ENCODE results near the gene SLF2.

SLF2 gene

DNA sequence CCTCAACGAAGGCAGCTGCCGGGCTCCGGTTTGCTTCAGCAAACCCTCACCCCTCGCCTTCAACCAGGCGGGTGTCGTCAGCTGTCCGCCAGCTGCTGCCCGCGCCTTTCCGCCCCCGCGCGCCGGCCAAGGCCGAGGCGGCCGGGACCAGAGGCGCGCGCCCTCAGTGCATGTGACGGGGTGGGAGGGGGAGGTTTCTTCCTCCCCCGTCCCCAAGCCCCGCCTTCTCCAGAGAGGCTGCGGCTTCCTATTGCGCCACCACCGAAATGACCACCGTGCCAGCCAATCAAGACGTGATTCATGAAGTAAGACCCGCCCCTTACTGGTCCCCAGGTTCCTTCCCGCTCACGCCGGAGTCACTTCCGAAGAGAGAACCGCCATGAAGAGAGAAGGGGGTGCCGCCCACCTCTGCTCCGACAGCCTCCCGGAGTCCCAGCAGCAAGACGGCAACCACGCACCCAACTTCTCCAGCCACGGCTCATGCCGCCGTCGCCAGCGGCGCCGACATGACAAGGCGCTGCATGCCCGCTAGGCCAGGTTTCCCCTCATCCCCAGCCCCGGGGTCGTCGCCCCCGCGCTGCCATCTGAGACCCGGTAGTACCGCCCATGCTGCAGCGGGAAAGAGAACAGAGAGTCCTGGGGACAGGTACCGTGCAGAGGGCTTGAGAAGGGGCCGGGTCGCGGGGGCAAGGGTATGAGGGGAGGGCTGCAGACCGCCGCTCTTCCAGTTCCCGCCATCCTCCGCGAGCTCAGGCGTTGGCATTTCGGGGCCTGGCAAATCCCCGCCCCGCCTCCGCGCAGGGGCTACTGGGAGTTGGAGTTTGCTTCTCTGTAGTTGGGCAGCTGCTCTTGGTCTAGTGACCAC is at the start of gene SLF2:
TSS of gene SLF2 (plus strand) at position 359 of the 865 bp plus-strand sequence. CDS start at position 507, 148 bp downstream.
- DNase-seq, result peak; percentile 74 to 99 (median 97)

DNA sequence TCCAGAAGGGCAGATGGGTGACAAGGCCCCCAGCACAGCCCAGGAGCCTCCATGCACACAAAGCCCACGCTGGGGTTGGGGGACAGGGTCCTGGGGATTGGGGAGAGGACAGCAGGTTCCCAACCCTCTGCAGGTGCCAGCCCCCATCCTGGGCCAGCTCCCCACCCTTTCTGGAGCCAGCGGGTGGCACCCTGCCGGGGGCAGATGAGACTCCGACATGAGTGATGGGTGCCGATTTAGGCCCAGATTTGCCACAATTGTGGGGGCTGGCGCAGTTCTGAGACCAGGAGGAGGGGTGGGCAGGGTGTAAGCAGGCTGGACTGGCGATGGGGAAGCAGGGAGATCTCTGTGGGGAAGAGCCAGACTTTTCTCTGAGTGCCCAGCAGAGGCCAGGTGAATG is 49.3 kb upstream of the SLF2 start:
- DNase-seq, result no peak

DNA sequence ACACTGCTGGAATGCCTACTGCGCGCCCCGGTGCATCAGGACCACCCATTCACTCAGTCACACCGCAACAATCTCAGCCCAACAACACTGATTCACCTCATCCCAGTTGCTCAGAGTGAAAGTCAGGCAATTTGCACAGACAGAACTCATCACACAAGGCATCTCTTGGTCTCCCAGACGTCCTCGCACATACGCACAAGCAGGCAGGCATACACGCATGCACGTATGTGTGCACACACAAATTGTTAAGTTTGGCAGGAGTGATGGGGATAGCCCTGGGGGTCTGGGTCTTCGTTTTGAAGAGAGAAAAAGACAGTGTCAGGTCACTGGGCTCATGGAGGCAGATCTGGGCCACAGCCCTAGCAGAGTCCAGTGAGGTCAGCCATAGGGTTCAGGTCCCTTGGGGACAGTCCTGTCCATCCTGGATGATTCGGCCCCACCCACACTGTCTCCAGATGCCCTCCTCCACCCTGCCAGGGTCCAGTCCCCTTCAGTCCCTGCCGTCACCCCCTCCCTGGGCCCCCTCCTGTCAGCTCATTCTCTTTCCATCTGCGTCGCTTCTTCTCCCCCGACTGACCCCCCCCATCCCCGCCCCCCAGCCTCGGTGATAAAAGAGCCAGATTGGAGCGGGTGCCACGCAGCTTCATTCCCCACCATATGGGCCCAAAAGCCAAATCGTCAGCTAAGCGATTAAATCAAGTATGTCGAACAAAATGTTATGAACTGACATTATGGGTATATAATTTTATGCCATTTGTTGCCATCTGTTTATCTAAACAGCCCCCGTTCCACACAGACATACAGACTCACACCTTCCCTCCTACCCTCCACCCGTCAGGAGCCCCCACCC is 48.5 kb upstream of the SLF2 start:
- DNase-seq, result no peak

DNA sequence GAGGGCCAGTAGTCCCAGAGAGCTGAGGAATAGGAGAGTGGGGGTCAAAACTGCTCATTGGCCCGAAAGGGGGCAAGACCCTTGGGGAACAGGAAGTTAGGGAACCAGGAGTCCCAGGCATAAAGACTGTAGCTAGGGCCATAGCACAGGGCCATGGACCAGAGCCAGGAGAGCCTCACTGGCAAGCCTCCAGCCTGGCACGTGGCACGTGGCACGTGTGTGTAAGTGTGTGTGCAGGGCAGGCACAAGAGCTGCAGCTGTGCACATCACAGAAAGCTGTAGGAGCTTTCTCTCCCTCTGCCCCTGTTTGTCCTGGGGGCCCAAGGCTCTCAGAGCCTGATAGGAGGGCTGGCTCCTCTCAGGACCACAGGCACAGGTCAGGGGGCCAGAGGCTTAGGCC is 47.8 kb upstream of the SLF2 start:
- DNase-seq, result peak in 1 of 51 donors; percentile 12

- DNase-seq, result no peak
Observed at GRCh38 chr10:100866010-100866409, 46.8 kb upstream of the SLF2 start.

DNA sequence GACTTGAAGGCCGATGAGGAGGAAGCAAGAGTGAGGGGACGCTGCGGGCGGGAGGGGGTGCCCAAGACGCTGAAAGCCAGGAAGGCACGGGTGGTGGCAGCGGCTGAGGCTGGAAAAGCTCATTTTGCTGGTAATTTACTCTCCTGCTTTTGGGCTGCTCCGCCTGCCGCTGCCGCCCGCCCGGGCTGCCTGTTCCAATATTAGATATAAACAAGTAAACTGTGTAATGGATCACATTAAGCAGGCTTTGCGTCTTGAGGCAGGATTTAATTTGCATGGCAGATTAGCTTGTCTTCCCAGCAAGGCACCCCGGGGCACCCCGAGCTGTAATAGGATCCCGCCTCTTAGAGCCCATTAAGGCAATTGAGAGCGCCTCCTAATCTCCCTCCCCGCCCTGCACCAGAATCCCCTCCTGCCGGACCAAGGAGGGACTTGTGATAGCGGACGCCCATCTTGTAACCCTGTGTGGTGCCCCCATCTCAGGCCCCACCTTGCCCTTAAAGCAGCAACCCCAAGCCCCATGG is 46.1 kb upstream of the SLF2 start:
- no peak for DNase-seq

- no peak for DNase-seq
Observed at GRCh38 chr10:100867261-100867963, 45.4 kb upstream of the SLF2 start.

- no peak for DNase-seq
Observed at GRCh38 chr10:100868382-100868781, 44.4 kb upstream of the SLF2 start.

DNA sequence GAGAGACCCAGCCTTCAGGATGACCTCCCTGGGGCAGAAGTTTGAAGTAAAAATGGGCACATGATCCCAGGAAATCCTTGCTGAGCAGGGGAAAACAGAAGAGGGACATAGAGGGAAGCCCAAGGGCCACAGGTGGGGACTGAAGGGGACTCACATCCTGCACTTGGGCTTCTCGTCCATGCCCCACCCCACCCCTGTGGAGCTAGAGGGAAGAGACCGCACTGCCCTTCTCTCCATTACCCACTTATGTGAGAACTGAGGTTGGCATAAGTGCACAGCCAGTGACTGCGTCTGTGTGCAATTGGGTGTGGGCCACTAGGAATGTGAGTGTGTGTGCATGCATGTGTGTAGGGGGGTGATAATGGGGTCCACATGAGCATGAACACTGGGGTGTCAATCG is 43.4 kb upstream of the SLF2 start:
- no peak for DNase-seq

DNA sequence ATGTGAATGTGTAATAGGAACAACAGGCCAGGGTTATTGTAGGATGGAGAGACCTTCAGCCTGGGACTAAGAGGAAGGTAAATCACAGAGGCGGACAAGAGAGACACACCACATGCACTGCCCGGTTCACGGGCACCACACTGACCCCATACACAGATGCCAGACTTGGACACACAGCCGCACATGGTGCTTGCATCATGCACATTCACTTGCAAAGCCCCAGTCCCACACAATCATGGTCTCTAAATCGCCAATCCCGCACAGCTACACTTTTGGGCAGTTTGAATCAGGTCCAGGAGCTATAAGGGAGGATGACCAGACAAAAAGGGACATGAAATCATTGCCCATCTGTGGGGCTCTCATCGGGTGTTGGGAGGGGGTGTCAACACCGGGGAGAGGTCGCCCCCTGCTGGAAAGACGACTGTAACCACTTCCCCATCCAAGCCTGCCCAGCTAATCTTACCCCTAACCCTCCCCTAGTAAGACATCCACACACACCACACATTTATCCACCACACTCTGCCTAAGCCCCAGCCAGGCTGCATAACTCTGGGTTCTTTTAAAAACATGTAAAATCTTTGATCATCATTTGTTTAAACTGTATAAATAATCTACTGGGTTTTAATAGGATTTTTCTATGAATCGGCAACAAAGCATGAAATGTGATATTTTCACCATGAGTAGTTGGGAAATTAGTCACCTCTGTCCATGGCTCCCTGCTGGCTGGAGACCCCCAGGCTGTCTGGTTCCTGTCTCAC is 40.5 kb upstream of the SLF2 start:
- DNase-seq, result peak in 10 of 51 donors; percentile 3 to 31 (median 16)

DNA sequence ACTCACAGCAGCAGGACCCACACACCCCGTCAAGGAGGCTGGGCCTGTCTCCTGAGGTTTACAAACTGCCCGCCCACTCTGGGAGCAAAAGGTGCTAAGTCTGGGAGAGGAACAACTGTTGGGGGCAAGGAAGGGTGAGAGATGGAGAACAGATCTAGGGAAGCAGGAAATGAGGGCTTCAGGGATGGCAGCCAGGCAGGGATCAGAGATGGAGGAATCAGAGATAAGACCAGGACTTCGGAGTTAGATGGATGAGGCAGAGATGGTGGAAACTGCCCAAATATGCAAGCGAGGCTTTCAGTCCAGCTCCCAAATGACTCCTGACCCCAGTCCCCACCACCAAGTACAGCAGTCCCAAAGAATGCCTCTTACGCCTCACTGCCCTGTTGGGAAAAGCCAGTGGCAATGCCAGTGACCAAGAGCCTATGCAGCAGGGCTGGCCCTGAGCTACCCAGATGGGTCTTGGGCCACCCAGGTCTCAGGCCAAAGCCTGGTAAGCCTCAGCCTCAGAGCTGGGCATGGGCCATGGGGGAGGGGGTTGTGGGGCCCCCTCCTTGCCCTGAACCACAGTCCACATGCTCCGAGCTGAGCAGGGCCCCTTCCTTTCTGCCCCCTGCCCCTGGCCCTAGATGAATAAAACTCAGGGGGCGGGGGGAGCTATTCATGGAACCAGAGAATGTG is 39.5 kb upstream of the SLF2 start:
- no peak for DNase-seq

GRCh38 chr10:100873827-100874326 is 38.9 kb upstream of the SLF2 start:
- no peak for DNase-seq

DNA sequence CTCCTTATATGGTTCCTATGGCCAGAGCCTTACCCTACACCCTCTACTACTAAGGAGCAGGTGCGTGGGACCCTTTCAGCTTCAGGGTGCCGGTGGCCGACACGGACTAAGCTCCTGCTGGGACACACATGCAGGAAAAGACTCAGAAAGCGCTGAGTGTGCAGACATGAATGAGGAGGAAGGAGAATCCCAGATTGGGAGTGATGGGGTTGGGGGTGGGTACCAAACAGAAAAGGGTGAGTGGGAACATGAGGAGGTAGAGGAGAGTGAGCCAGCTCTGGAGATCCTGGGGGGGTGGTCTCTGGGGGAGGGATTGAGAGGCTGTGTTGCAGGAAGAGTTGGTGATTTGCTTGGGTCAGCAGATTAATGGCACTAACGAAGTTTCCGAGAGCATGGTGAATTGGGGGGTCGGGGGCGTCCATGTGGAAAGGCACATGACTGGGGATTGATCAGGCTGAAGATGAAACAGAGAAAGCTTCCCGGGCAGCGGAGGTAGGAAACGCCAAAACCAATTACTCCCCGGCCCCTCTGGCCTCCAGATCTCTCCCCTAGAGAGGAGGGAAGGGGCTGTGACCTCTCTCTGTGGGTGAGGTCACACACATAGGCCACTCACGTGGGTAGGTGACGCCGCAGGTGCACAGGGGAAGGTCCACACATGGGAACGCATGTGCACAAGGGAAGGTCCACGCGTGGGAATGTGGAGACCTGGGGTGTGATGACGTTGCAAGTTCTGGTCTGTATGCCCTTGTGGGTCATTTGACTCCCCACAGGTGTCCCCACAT is 37.9 kb upstream of the SLF2 start:
- DNase-seq, result no peak

GRCh38 chr10:100875484-100876166 is 37.1 kb upstream of the SLF2 start:
- DNase-seq, result no peak

- DNase-seq, result no peak
Observed at GRCh38 chr10:100876585-100877460, 35.9 kb upstream of the SLF2 start.

- DNase-seq, result no peak
Observed at GRCh38 chr10:100877461-100877850, 35.3 kb upstream of the SLF2 start.

- peak in 45 of 51 donors; percentile 9 to 81 (median 42) for DNase-seq
Observed at GRCh38 chr10:100878291-100878910, 34.4 kb upstream of the SLF2 start.
